GM06990 (cell line): ENCODE measurements around the gene MMP19.

ENCODE experiments used
- DNase-seq: peaks from one replicate; pipeline ENCODE4 v3.0.0-alpha.2; 2011; ENCODE audit not compliant: insufficient read length; ENCODE audit errors: extremely low read depth
- H3K27me3 ChIP-seq: replicated peaks from 2 replicates; pipeline ENCODE4 v1.6.0; 2011; ENCODE audit warnings: low read length; ENCODE audit not compliant: control insufficient read depth, insufficient read depth
- H3K36me3 ChIP-seq: 2 replicates; pipeline ENCODE4 v1.5.1; 2011; ENCODE audit warnings: low read length; ENCODE audit not compliant: control insufficient read depth, insufficient read depth
- H3K4me3 ChIP-seq: replicated peaks from 2 replicates; pipeline ENCODE4 v1.5.1; 2011; ENCODE audit warnings: low read depth, mild to moderate bottlenecking, control low read depth, low read length
- CTCF ChIP-seq: IDR thresholded peaks from 2 replicates; pipeline ENCODE4 v1.5.1; 2011; ENCODE audit warnings: low read length, control low read depth, mild to moderate bottlenecking, inconsistent platforms; ENCODE audit not compliant: insufficient read depth, poor library complexity, severe bottlenecking

MMP19 gene

GRCh38 chr12:55809274-55809673 lies 33.5 kb downstream of the MMP19 start:
- Histone ChIP-seq H3K4me3 (no peak overlapping the region), H3K36me3 (peaks cover 5% of the 10 kb centered on the region), H3K27me3 (no peaks in the 10 kb centered on the region)
- no peak for TF ChIP-seq CTCF
- no peak for DNase-seq

- TF ChIP-seq CTCF = no peak
- Histone ChIP-seq H3K27me3 (no peaks in the 10 kb centered on the region), H3K36me3 (peaks cover 7% of the 10 kb centered on the region), H3K4me3 (no peak overlapping the region)
- no peak for DNase-seq
These were observed 35.8 kb downstream of the MMP19 start for GRCh38 chr12:55806982-55807381.

- H3K4me3 ChIP-seq = no peak overlapping the region
- TF ChIP-seq CTCF = no peak
- peaks cover 9% of the 10 kb centered on the region for H3K36me3 ChIP-seq
- H3K27me3 ChIP-seq = no peaks in the 10 kb centered on the region
- DNase-seq = no peak
These were observed 45.2 kb downstream of the MMP19 start for GRCh38 chr12:55797550-55797949.

GRCh38 chr12:55797068-55797467 lies 45.7 kb downstream of the MMP19 start:
- peaks cover 10% of the 10 kb centered on the region for H3K36me3 ChIP-seq
- peak; percentile 13 for TF ChIP-seq CTCF
- no peaks in the 10 kb centered on the region for H3K27me3 ChIP-seq
- DNase-seq = no peak
- no peak overlapping the region for H3K4me3 ChIP-seq

GRCh38 chr12:55795950-55796349 lies 46.8 kb downstream of the MMP19 start:
- TF ChIP-seq CTCF = no peak
- no peaks in the 10 kb centered on the region for H3K27me3 ChIP-seq
- peaks cover 8% of the 10 kb centered on the region for H3K36me3 ChIP-seq
- no peak overlapping the region for H3K4me3 ChIP-seq
- no peak for DNase-seq

- no peak overlapping the region for H3K4me3 ChIP-seq
- H3K36me3 ChIP-seq = peaks cover 15% of the 10 kb centered on the region
- no peak for DNase-seq
- no peak for TF ChIP-seq CTCF
- no peaks in the 10 kb centered on the region for H3K27me3 ChIP-seq
These were observed 52.8 kb downstream of the MMP19 start for GRCh38 chr12:55789893-55790292.
